K562 (cell line): ENCODE measurements around the gene ZNF80. TPM values are rescaled to one million over a fixed set of nuclear protein-coding genes. Genes with fewer than 3 reads are reported as not detected.

Experiments used
- polyA plus RNA-seq, 8 experiments: library from polyadenylated mRNA; depleted of rRNA in 4 of 8; stranded (reverse) in 5 of 8; unstranded in 3 of 8; fragments of >200 nt; fragmentation: Nextera tagmentation in 2 of 8; fragmentation: Illumina TruSeq in 1 of 8; extraction: Ambion mirVana in 2 of 8; extraction: Trizol in 1 of 8; gene quantifications; 2 replicates each; pipeline versions ENCODE4 v1.2.1 to v1.2.3, GENCODE V29; 2011 to 2014; ENCODE audit warnings: inconsistent platforms in 1 of 8, missing spikeins in 1 of 8
- total RNA-seq, 7 experiments: library from RNA; depleted of rRNA in 6 of 7; stranded (reverse); fragments of >200 nt in 6 of 7; fragmentation: Illumina TruSeq in 2 of 7; extraction: Trizol in 2 of 7; gene quantifications; 2 replicates each; pipeline versions ENCODE4 v1.2.1 to v1.2.3, GENCODE V29; 2011 to 2021; ENCODE audit warnings: low replicate concordance in 1 of 7

ZNF80 gene
- total and polyA plus RNA-seq, 9 of the 15 experiments (the other 6 are each of a cell fraction or from before 2014, with no cell fraction given): 0.01 to 0.07 (median 0.04) TPM; not detected in 3

Other genes starting within 250 kb of the ZNF80 start
- 0.18 and 0.29 TPM in 2 replicates for gene CCDC191, start 181.1 kb downstream of the ZNF80 start, total RNA-seq (2014; rRNA removed)
- gene CCDC191, start 181.1 kb downstream of the ZNF80 start, total RNA-seq (2014; rRNA removed; fragmentation: Illumina TruSeq; extraction: Trizol): 0.47 and 0.83 TPM in 2 replicates
- 0.22 and 0.38 TPM in 2 replicates for gene CCDC191, start 181.1 kb downstream of the ZNF80 start, total RNA-seq (2015; rRNA removed; fragmentation: Illumina TruSeq; extraction: Trizol)
- gene CCDC191, start 181.1 kb downstream of the ZNF80 start, total RNA-seq (2021): 0.09 and 0.11 TPM in 2 replicates
- 0.39 and 0.42 TPM in 2 replicates for gene CCDC191, start 181.1 kb downstream of the ZNF80 start, polyA plus RNA-seq (2011; rRNA removed)
- 0.28 and 0.52 TPM in 2 replicates for gene CCDC191, start 181.1 kb downstream of the ZNF80 start, polyA plus RNA-seq (2014; fragmentation: Illumina TruSeq; extraction: Trizol)
- gene CCDC191, start 181.1 kb downstream of the ZNF80 start, polyA plus RNA-seq (2014; fragmentation: Nextera tagmentation; extraction: Ambion mirVana): under 1 TPM; 0.10 to 0.55 TPM
- gene CCDC191, start 181.1 kb downstream of the ZNF80 start, polyA plus RNA-seq (2014; rRNA removed): 0.03 and 0.17 TPM in 2 replicates
- 10.5 and 14.8 TPM in 2 replicates for gene QTRT2, start 180.8 kb downstream of the ZNF80 start, total RNA-seq (2014; rRNA removed)
- 24.1 and 25.6 TPM in 2 replicates for gene QTRT2, start 180.8 kb downstream of the ZNF80 start, total RNA-seq (2014; rRNA removed; fragmentation: Illumina TruSeq; extraction: Trizol)
- gene QTRT2, start 180.8 kb downstream of the ZNF80 start, total RNA-seq (2015; rRNA removed; fragmentation: Illumina TruSeq; extraction: Trizol): 21.9 and 25.1 TPM in 2 replicates
- 20.7 and 25.3 TPM in 2 replicates for gene QTRT2, start 180.8 kb downstream of the ZNF80 start, total RNA-seq (2021)
- 10.6 and 14.6 TPM in 2 replicates for gene QTRT2, start 180.8 kb downstream of the ZNF80 start, polyA plus RNA-seq (2011; rRNA removed)
- gene QTRT2, start 180.8 kb downstream of the ZNF80 start, polyA plus RNA-seq (2014; fragmentation: Illumina TruSeq; extraction: Trizol): 14.6 and 21.2 TPM in 2 replicates
- 10 to 100 TPM; 15.9 to 17.3 TPM for gene QTRT2, start 180.8 kb downstream of the ZNF80 start, polyA plus RNA-seq (2014; fragmentation: Nextera tagmentation; extraction: Ambion mirVana)
- 10.2 and 11.6 TPM in 2 replicates for gene QTRT2, start 180.8 kb downstream of the ZNF80 start, polyA plus RNA-seq (2014; rRNA removed)
- not detected in 2 replicates for gene DRD3, start 58.5 kb downstream of the ZNF80 start, total RNA-seq (2014; rRNA removed)
- not detected in 2 replicates for gene DRD3, start 58.5 kb downstream of the ZNF80 start, total RNA-seq (2014; rRNA removed; fragmentation: Illumina TruSeq; extraction: Trizol)
- not detected in 2 replicates for gene DRD3, start 58.5 kb downstream of the ZNF80 start, total RNA-seq (2015; rRNA removed; fragmentation: Illumina TruSeq; extraction: Trizol)
- gene DRD3, start 58.5 kb downstream of the ZNF80 start, total RNA-seq (2021): not detected in 2 replicates
- not detected in 2 replicates for gene DRD3, start 58.5 kb downstream of the ZNF80 start, polyA plus RNA-seq (2011; rRNA removed)
- not detected in 2 replicates for gene DRD3, start 58.5 kb downstream of the ZNF80 start, polyA plus RNA-seq (2014; fragmentation: Illumina TruSeq; extraction: Trizol)
- gene DRD3, start 58.5 kb downstream of the ZNF80 start, polyA plus RNA-seq (2014; fragmentation: Nextera tagmentation; extraction: Ambion mirVana): not detected
- not detected in 2 replicates for gene DRD3, start 58.5 kb downstream of the ZNF80 start, polyA plus RNA-seq (2014; rRNA removed)
- gene TIGIT, start 56.5 kb upstream of the ZNF80 start, total RNA-seq (2014; rRNA removed): not detected in 2 replicates
- gene TIGIT, start 56.5 kb upstream of the ZNF80 start, total RNA-seq (2014; rRNA removed; fragmentation: Illumina TruSeq; extraction: Trizol): not detected in 2 replicates
- gene TIGIT, start 56.5 kb upstream of the ZNF80 start, total RNA-seq (2015; rRNA removed; fragmentation: Illumina TruSeq; extraction: Trizol): not detected in 2 replicates
- 0.11 and 0.13 TPM in 2 replicates for gene TIGIT, start 56.5 kb upstream of the ZNF80 start, total RNA-seq (2021)
- gene TIGIT, start 56.5 kb upstream of the ZNF80 start, polyA plus RNA-seq (2011; rRNA removed): not detected in 2 replicates
- not detected in 2 replicates for gene TIGIT, start 56.5 kb upstream of the ZNF80 start, polyA plus RNA-seq (2014; fragmentation: Illumina TruSeq; extraction: Trizol)
- not detected for gene TIGIT, start 56.5 kb upstream of the ZNF80 start, polyA plus RNA-seq (2014; fragmentation: Nextera tagmentation; extraction: Ambion mirVana)
- not detected in 2 replicates for gene TIGIT, start 56.5 kb upstream of the ZNF80 start, polyA plus RNA-seq (2014; rRNA removed)